Posterior vena cava (tissue), 2 donors: ENCODE data around the gene LRRC8D. TPM values are rescaled to one million over a fixed set of nuclear protein-coding genes. Genes with fewer than 3 reads are reported as not detected.

Experiments used
- DNase-seq: peaks from one replicate; pipeline ENCODE4 v3.0.0-alpha.2; 2020; ENCODE audit warnings: low spot score
- intact Hi-C, 2 donors: fragments of 100-400 bp; cut with DNase I; formaldehyde crosslinking; loops; one replicate each; pipeline versions ENCODE4 v1.14.1 to v1.14.2; 2022 to 2023
- total RNA-seq, 2 donors: library from RNA; stranded (reverse); fragmentation: NEBNext Ultra II Directional; extraction: Animal tissue kit (Norgen Biotek cat#: 25700); gene quantifications; one replicate each; pipeline ENCODE4 v1.2.1, GENCODE V29; 2021
- donor health status: DM: yes; HTN: yes; CAD: no.
- donor health status: DM: yes; HTN: yes; CAD: no.

Gene LRRC8D
- total RNA-seq, 2 donors from 2014 or later: 5.6 to 8.6 TPM

DNA sequence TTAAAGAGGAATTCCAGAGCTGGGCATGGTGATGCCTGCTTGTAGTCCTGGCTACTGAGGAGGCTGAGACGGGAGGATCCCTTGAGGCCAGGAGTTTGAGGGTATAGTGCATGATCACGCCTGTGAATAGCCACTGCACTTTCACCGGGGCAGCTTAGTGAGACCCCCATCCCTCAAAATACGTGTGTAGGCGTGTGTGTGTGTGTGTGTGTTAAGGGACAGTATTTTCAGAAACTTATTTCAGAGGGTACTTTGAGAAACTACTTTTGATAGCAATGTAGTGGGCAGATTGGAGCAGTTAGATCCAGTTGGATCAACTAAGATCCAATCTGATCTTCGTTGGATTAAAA lies 62.2 kb downstream of the LRRC8D start:
- intact Hi-C loops: no loop called here
- no peak for DNase-seq

DNA sequence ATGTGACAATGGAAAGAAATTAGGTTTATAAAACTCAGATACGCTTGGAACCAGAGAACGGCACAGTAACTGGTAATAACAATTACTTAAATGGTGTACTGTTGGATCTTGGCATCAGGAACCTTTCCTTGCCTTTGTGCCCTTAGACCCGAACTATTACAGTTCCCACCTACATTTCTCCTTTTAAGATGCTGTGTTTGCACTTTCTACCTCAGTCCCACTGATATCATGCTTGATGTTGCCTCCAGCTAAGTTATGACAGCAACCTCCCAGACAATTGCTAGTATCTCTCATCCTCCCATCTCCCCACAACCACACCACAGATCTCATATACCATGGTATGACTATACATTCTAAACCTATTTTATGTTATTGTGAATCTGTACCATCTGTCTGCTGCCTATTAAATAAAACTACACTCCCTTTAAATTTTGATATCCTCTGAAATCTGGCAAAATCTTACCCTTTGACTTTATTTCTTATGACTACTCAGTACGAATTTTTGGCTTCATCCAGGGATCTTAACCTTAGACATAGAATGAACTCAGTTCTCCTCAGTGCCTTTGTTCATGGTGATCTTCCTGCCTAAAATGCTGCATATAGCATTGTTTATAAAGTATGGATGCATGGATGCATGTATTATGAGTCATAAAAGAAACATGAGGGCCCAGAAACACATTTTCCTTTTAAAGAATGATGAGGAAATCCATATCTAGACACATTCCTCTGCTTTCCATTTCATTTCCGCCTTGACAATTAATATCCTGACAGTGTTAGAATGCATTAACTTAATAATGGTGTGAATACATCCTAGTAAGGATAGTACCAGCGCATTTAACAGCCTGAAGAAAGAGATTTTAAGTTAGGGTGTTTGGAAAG lies 64.1 kb downstream of the LRRC8D start:
- intact Hi-C loops: no loop called here
- DNase-seq: no peak

- no peak for DNase-seq
- intact Hi-C loops: no loop called here
Observed at GRCh38 chr1:89887270-89887669, 66.4 kb downstream of the LRRC8D start.

- intact Hi-C loops: no loop called here
- DNase-seq: no peak
Observed at GRCh38 chr1:89887713-89888112, 66.9 kb downstream of the LRRC8D start.

DNA sequence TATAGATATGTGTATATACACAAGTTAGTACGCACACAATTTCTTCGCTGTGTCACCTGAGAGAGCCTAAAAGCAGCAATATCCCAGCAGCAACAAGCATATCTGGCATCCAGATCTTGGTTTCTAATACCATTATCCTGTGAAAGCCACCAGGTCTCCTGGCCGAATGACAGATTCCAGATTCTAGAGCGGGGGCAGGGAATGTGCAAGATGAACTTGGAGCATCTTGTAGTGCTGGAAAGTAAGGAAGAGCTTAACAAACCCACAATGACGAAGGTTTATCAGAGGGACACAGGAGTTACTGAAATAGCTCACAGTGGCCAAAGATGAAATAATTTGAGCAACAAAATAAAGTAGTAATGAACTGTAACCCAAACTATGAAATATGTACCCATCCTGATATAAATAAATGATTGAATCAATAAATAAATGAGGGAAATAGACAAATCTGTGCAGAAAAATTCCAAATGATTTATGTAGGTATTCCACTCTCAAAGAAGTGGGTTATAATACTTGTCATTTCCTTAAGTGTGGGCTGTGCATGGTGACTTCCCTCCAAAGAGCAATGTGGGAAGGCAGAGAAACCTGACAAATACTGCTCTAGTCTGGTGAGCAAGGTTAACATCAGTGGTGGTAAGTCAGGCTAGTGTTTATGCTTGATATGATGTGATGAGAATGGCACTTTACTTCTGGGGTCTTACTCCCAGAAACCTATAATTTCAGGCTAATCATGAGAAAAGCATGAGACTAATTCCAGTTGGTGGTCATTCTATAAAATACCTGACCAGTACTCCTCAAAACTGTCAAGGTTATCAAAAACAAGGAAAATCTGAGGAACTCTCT lies 67.9 kb downstream of the LRRC8D start:
- intact Hi-C loops: no loop called here
- no peak for DNase-seq

- no peak for DNase-seq
- intact Hi-C loops: no loop called here
Observed at GRCh38 chr1:89889323-89889615, 68.4 kb downstream of the LRRC8D start.

DNA sequence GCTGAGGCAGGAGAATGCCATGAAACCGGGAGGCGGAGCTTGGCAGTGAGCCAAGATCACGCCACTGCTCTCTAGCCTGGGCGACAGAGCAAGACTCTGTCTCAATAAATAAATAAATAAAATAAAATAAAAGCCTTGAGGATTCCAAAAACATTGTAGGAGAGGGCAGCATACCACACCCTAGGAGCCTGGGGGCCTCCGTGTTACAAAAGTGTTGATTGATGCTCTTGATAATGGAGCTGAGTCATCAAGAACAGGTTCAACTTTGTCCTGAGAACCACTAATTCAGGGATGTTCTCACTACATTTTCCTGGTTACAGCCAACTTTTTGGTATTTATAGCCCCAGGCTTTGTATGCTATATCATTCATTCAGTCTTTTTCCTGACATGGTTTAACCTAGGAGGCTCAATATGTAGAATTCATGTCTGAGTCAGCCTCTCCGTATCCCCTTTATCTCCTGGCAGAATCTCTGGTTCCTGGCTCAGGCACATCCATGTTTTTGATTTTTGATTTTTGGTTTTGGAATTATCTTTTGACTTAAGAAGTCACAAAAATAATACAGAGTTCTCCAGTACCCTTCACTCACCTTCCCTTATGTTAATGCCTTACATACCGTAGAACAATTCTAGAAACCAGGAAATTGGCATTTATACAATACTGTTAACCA lies 69.4 kb downstream of the LRRC8D start:
- intact Hi-C loops: no loop called here
- DNase-seq: no peak

DNA sequence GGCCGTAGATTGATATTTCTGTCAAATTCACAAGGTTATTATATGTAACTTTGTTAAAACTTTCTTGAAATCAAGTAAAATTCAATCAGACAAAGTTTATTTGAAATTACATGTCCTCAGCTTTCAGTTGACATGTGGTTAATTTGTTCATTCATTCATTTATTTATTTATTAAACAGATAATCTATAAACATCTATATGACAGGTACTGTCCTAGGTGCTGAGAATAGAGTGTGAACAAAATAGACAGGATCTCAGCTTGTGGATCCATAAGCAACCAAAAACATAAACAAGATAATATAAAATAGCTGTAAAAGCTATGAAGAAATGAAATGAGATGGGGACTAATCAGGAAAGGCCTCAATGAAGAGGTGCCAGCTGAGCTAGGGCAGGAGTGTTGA lies 72.0 kb downstream of the LRRC8D start:
- intact Hi-C loops: no loop called here
- no peak for DNase-seq

- no peak for DNase-seq
- intact Hi-C loops: no loop called here
Observed at GRCh38 chr1:89894210-89895201, 73.7 kb downstream of the LRRC8D start.

DNA sequence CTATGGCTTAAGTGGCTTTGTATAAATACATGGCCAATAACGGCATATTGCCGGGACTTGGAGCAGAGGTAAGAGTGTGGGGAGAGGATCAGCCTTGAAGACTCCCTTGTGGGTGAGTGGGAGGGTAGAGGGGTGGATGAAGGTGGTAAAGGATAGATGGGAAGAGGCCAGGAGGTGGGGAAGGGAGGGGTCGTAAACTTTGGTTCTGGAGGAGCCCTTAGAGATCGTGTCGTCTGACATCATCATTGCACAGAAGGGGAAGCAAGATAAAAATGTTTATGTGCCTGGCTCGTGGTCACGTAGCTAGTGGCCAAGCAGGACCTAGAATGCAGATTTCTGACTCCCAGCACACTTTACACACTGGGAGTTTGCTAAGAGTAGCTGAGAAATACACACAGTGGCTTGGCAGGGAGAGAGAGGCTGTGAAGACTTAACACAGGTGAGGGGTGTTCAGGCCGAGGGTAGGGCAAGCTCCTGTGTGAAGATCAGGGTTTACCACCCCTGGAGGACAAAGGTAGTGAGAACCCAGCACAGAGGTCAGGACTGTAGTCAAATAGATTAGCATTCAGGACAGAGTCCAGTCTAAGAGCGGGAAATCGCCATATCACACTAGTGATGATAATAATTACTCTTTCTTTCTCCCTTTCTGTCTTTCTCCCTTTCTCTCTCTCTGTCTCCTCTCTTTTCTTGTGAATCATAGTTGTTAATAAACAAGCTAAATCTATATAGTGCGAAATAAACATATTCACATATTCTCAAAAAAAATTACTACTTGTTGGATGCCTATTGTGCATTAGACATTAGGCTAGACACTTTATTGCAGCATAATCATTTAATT lies 75.5 kb downstream of the LRRC8D start:
- intact Hi-C loops: no loop called here
- DNase-seq: no peak

- intact Hi-C loops: loop anchor here in 1 of 2 donors (1.0 kb wide), 1 partner anchor 32 kb away; no protein-coding TSS in a partner anchor
Observed at GRCh38 chr1:89897347-89898133, 76.7 kb downstream of the LRRC8D start.

DNA sequence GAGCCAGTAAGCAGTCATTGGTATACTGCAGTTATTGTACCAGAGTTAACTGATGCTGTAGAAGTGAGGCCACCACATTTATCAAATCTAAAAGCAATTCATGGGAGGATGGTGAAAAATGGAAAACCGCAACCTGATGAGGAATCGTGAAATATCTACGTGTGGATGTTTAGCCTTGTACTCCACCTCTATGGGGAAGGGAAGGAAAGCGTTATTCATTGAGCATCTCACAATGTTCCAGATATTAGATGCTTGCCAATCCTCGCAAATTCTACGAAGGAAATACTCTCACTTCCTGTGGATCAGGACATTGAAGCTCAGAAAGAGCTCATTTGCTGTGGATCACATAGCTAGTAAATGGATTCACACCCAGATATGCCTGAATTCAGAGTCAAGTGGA lies 77.3 kb downstream of the LRRC8D start:
- DNase-seq: no peak
- intact Hi-C loops: loop anchor here in 1 of 2 donors (1.0 kb wide), 1 partner anchor 31 kb away; no protein-coding TSS in a partner anchor

More at GRCh38 chr1:89897347-89898133, 76.7 kb downstream of the LRRC8D start:
- DNase-seq: no peak

DNA sequence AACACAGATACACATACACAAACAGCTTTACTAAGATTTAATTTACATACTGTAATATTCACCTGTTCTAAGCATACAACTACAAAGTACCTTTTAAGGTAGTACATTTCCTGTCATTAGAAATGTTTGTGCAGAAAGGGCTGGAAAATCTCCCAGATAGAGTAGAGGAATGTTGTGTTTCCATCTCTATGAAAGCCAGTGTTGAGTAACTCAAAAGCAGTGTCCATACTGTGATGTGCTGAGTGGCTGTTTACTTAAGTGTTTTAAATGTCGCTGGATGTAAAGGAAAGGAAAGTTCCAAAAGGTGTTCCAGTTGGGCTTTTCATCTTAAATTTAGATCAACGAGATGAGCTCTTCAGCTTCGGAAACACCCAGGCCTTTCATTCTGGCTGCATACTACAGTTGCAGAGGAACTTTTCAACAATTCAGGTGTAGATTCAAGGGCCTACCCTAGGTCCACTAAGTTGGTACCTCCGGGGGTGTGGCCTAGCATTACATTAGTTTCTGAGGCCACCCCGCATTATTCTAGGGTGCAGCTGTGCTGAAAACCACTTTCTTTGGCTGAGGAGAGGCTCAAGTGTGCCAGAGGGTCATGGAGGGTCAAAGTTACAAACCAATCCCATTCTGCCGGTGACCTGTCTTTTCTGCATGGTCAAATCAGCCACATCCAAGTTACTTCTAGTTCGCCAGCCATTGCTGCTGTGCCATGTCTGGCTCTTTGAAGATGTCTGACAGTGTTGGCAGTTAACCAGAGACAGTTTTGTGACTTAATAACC lies 78.1 kb downstream of the LRRC8D start:
- intact Hi-C loops: loop anchor here in 1 of 2 donors (1.0 kb wide), 1 partner anchor 30 kb away; no protein-coding TSS in a partner anchor

DNA sequence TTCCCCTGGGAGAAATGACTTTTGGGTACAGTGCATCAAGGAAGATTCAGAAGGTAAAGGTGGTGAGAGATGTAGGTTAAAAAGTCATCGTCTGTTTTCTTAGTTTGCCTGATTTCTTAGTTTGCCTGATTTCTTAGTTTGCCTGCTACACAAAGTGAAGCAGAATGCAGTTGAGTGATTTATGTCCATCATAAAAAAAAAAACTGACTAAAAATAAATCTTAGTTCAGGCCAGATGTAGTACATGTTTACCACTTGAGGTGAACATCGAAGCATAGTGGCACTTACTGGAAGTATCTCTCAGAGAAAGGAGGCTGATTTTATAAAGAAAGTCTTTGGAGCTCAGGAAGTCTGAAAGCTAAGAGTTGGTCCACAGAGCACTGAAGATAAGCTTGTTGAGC lies 79.5 kb downstream of the LRRC8D start:
- DNase-seq: no peak
- intact Hi-C loops: no loop called here

More for the DNA sequence above, 78.1 kb downstream of the LRRC8D start:
- no peak for DNase-seq

DNA sequence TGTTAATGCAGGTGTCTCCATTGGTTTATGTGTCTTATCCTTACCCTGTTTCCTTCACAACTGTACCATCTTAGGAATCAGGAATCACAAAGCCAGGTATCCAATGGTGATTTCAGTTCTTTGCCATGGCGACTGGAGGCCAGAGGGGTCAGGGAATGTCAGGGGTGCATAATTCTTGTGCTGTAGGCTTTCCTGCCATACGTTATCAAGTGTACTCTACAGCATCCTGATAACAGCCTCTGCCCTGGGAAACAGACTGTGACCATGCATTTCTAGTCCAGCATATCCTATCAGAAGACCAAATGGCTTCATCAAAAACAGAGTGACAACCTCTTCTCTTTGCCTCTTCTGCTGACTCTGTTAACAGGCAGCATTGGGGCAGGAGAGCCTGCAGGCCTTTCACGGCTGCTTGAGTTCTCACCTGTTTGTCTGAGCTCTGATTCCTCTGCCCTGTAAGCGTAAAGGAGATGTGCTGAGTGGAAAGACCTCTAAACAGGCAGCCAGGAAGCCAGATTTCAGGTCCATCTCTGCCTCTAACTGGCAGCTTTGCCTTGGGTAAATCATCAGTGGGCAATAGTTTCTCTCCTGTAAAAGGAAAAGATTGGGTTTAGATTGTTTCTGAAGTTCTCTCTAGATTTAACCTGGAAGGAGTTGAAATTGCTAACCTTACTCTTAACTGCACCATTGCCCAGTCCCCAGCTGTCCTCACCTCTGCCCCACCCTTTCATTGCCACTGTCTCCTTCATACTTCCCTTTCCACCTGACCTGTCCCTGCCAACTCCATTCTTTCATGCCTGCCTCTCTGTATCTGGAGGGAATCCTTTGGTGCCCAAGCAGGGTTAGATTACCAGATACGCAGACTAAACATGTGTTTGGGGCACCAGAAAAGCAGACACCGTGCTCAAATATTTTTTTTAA lies 80.2 kb downstream of the LRRC8D start:
- DNase-seq: no peak

More for the DNA sequence above, 80.2 kb downstream of the LRRC8D start:
- intact Hi-C loops: no loop called here
